Urinary bladder (tissue), 4 donors: ENCODE data around the gene TSTD2. TPM values are rescaled to one million over a fixed set of nuclear protein-coding genes. Genes with fewer than 3 reads are reported as not detected.

ENCODE experiments used
- DNase-seq: peaks from one replicate; pipeline ENCODE4 v3.0.0-alpha.2; 2015; ENCODE audit errors: extremely low spot score
- H3K27ac ChIP-seq: one replicate; pipeline ENCODE4 v1.5.1; 2013; ENCODE audit warnings: low read depth, mild to moderate bottlenecking, moderate library complexity
- H3K36me3 ChIP-seq: one replicate; pipeline ENCODE4 v1.6.1; 2013; ENCODE audit warnings: mild to moderate bottlenecking, moderate library complexity; ENCODE audit not compliant: insufficient read depth
- H3K4me1 ChIP-seq: one replicate; pipeline ENCODE4 v1.6.1; 2013; ENCODE audit warnings: mild to moderate bottlenecking, moderate library complexity; ENCODE audit not compliant: insufficient read depth
- H3K4me3 ChIP-seq: one replicate; pipeline ENCODE4 v1.5.1; 2013; ENCODE audit warnings: low read depth, low read length
- WGBS: extraction: QIAGEN DNeasy Blood & Tissue Kit; methylation state at CpG from one replicate; pipeline ENCODE4 v1.1.7; 2013; 5-methylcytosine and 5-hydroxymethylcytosine counted together
- polyA plus RNA-seq: library from polyadenylated mRNA; stranded (reverse); fragments of 200-250 nt; gene quantifications from one replicate; pipeline ENCODE4 v1.2.3, GENCODE V29; 2013
- total RNA-seq: library from RNA; depleted of rRNA; stranded (reverse); fragments of >200 nt; gene quantifications from one replicate; pipeline ENCODE4 v1.2.3, GENCODE V29; 2014
- donor health status: healthy with polysubstance abuse.
- donor health status: healthy.

The TSTD2 gene
- total and polyA plus RNA-seq, 2 donors: 14.8 to 23.5 TPM

DNA sequence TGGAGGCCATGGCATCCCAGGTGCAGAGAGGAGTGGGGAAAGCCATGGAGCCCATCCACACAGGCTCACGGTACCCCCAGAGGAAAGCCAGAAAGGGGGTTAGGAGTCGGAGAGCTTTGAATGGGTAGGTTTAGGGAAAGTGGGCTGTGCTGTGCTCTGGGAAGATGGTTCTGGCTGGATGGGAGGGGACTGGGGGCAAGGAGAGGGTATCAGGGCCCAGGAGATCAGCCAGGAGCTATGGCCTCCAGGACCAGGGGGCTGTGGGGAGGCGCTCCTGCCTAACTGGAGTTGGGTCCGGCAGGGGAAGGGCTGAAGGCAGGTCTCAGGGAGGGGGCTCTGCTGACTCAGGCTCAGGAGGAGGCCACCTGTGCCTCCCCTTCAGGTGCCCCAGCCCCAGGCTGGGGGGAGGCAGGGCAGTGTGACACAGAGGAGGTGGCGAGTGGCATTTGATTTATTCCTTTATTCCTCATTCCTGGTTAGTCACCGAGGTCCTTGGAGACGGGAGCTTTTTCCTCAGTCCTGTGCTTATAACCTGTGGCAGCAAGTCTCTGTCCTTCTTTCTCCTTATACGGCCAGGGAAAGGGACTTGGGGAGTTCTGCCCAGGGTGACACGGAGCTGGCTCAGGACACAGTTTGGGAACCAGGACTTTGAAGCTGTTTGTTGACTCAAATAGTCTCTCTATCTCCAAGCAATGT is 60.8 kb downstream of the TSTD2 start:
- peaks cover 2% of the 10 kb centered on the region for H3K4me1 ChIP-seq
- H3K4me3 ChIP-seq: no peak overlapping the region
- H3K36me3 ChIP-seq: peaks cover 2% of the 10 kb centered on the region
- DNase-seq: no peak
- no peak overlapping the region for H3K27ac ChIP-seq
- WGBS: 83% methylated on average over 9 of the region's 9 CpGs

DNA sequence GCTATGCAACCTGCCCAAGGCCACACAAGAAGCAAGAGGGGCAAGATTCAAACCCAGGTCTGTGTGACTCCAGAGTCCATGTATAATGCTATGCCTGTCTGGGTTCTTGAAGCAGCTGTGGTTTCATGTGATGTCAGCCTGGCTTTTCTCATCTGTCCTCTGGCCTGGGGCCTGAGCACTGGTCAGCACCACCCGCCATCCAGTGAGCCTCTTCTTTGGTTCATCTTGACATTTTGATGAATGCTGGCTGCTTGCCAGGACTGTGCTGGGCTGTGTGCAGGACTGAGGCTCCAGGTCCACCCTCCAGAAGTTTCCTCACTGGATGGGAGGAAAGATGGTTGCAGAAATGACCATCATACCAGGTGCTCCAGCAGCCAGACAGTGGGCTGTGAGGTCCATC is 61.5 kb downstream of the TSTD2 start:
- Histone ChIP-seq H3K4me1 (peaks cover 2% of the 10 kb centered on the region), H3K27ac (no peak overlapping the region), H3K4me3 (no peak overlapping the region), H3K36me3 (peaks cover 2% of the 10 kb centered on the region)
- WGBS: 22% methylated on average over 1 of the region's 1 CpG
- DNase-seq: no peak

- DNase-seq: no peak
- WGBS: 72% methylated on average over 6 of the region's 6 CpGs
- no peak overlapping the region for H3K4me3 ChIP-seq
- peaks cover 2% of the 10 kb centered on the region for H3K36me3 ChIP-seq
- H3K27ac ChIP-seq: no peak overlapping the region
- peaks cover 2% of the 10 kb centered on the region for H3K4me1 ChIP-seq
These were observed 62.3 kb downstream of the TSTD2 start for GRCh38 chr9:97570899-97571298.

GRCh38 chr9:97568461-97569275 is 64.5 kb downstream of the TSTD2 start:
- peaks cover 2% of the 10 kb centered on the region for H3K36me3 ChIP-seq
- peaks cover 4% of the 10 kb centered on the region for H3K4me1 ChIP-seq
- no peak overlapping the region for H3K4me3 ChIP-seq
- WGBS: 95% methylated on average over 11 of the region's 11 CpGs
- H3K27ac ChIP-seq: no peak overlapping the region
- DNase-seq: no peak

DNA sequence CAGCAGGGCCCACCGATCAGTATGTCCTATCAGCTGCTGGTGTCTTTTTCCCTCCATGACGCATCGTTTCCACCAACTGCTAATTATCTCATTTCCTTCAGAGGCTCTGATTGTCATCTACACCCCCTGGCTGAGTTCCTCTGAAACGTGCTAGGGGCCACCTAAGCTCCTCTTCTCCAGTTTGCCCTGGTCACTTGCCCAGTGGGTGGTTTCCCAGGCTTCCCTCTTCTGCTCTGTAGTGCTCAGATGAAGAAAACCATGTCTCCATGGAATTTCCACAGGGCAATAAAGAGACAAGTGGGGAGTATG is 65.3 kb downstream of the TSTD2 start:
- peaks cover 2% of the 10 kb centered on the region for H3K36me3 ChIP-seq
- peaks cover 4% of the 10 kb centered on the region for H3K4me1 ChIP-seq
- DNase-seq: no peak
- 68% methylated on average over 4 of the region's 4 CpGs for WGBS
- H3K4me3 ChIP-seq: no peak overlapping the region
- no peak overlapping the region for H3K27ac ChIP-seq

DNA sequence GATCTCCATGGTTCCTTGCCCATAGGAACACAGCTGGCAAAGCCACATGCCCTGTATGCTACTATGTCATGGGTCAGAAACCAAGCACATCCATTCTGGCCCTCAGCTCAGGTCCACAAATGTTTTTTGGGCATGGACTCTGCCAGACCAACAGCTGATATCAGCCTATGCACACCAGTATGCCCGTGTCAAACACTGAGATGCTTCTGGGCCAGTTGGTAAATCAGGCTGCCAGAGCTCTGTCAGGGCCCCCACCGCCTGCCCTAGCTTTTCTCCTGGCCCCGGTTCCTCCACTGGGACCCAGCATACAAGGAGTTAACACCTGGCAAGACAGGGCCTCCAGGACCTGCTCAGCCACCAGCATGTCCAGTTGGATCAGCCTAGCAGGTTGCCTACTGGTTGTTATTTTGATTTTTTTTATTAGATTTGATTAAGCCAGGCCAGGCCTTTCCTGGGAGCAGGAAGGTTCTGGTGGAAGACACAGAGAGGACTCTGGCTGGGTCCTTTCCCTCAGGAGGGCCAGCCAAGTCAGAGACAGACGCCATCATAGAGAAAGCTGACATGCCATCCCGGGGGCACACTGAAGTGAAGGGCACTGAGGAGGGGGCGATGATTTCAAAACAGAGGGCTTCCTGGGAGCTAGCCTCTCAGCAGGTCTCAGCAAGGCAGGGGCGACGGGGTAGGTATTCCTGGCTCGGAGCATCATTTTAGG is 65.8 kb downstream of the TSTD2 start:
- no peak for DNase-seq
- Histone ChIP-seq H3K4me3 (no peak overlapping the region), H3K4me1 (peaks cover 4% of the 10 kb centered on the region), H3K36me3 (peaks cover 2% of the 10 kb centered on the region), H3K27ac (no peak overlapping the region)
- WGBS: 87% methylated on average over 9 of the region's 9 CpGs

GRCh38 chr9:97565262-97565661 is 67.9 kb downstream of the TSTD2 start:
- DNase-seq: no peak
- H3K4me3 ChIP-seq: no peak overlapping the region
- H3K27ac ChIP-seq: no peak overlapping the region
- 89% methylated on average over 5 of the region's 5 CpGs for WGBS
- H3K4me1 ChIP-seq: peaks cover 4% of the 10 kb centered on the region
- peaks cover 2% of the 10 kb centered on the region for H3K36me3 ChIP-seq

GRCh38 chr9:97564291-97565175 is 68.6 kb downstream of the TSTD2 start:
- H3K27ac ChIP-seq: no peak overlapping the region
- DNase-seq: no peak
- H3K4me1 ChIP-seq: peaks cover 4% of the 10 kb centered on the region
- WGBS: 23% methylated on average over 14 of the region's 14 CpGs
- peaks cover under 1% of the 10 kb centered on the region for H3K36me3 ChIP-seq
- H3K4me3 ChIP-seq: no peak overlapping the region

- DNase-seq: no peak
- Histone ChIP-seq H3K36me3 (no peaks in the 10 kb centered on the region), H3K4me1 (peaks cover 4% of the 10 kb centered on the region), H3K4me3 (no peak overlapping the region), H3K27ac (peak overlapping the region; percentile 26)
- 52% methylated on average over 13 of the region's 13 CpGs for WGBS
These were observed 69.6 kb downstream of the TSTD2 start for GRCh38 chr9:97563458-97564135.

DNA sequence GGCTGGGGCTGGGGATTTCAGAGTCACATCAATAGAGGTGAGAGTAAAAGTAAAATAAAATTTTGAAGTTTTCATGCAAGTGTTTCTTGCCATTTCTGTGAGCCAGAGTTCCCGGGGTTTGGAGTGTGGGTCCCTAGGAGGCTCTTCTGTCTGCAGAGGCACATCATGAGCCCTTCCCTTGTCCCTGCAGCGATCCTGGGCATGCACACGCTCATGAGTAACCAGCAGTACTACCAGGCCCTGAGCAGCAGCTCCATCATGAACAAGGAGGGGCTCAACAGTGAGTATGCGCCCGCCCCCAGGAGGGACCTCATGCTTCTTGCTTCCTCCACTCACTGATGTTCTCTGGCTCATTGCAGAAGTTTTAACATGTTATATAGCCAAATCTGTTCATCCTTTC is 70.6 kb downstream of the TSTD2 start:
- DNase-seq: no peak
- H3K36me3 ChIP-seq: no peaks in the 10 kb centered on the region
- no peak overlapping the region for H3K4me3 ChIP-seq
- 86% methylated on average over 5 of the region's 5 CpGs for WGBS
- H3K27ac ChIP-seq: no peak overlapping the region
- H3K4me1 ChIP-seq: peaks cover 4% of the 10 kb centered on the region

DNA sequence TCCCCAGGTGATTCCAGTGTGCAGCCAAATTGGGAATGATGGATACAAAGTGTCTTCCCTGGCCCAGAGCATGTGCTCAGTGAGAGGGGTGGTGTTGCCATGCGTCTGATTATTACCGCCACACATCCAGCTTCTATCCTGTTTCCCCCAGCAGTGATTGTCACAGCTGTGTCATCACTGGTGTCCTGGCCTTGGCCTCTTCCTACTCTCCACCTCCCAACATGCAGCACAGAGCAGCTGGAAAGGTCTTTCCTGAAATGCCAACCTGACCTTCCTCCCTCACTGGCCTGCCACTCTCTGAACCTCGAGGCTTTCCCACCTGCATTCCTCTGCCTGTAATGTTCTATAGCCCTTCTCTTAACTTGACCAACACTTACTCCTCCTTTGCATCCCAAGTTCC is 71.7 kb downstream of the TSTD2 start:
- DNase-seq: no peak
- Histone ChIP-seq H3K4me1 (peaks cover 2% of the 10 kb centered on the region), H3K27ac (no peak overlapping the region), H3K4me3 (no peak overlapping the region), H3K36me3 (no peaks in the 10 kb centered on the region)
- WGBS: 86% methylated on average over 3 of the region's 3 CpGs

GRCh38 chr9:97560851-97561250 is 72.3 kb downstream of the TSTD2 start:
- no peak overlapping the region for H3K4me3 ChIP-seq
- H3K27ac ChIP-seq: no peak overlapping the region
- DNase-seq: no peak
- peaks cover 2% of the 10 kb centered on the region for H3K4me1 ChIP-seq
- H3K36me3 ChIP-seq: no peaks in the 10 kb centered on the region

- Histone ChIP-seq H3K36me3 (no peaks in the 10 kb centered on the region), H3K4me1 (peaks cover 2% of the 10 kb centered on the region), H3K4me3 (no peak overlapping the region), H3K27ac (no peak overlapping the region)
- DNase-seq: no peak
- WGBS: 87% methylated on average over 6 of the region's 6 CpGs
These were observed 73.0 kb downstream of the TSTD2 start for GRCh38 chr9:97560154-97560553.
